GM12878 (cell line): ENCODE data around the gene PLA2G6.

Experiments
- FOXK2 ChIP-seq: fragments of 450-650 bp; IDR thresholded peaks from 2 replicates; pipeline ENCODE4 v1.6.1; 2017; ENCODE audit warnings: mild to moderate bottlenecking, moderate library complexity
- NR2C2 ChIP-seq: IDR thresholded peaks from 2 replicates; pipeline ENCODE4 v1.6.1; 2011; ENCODE audit warnings: borderline replicate concordance, low read depth; ENCODE audit not compliant: control insufficient read depth, insufficient read length
- SIN3A ChIP-seq: IDR thresholded peaks from 2 replicates; pipeline ENCODE4 v1.6.1; 2012; ENCODE audit warnings: low read depth, low read length, improper control_type of control experiment
- SRF ChIP-seq, 2 experiments: IDR thresholded peaks; 2 replicates each; pipeline ENCODE4 v1.6.1; 2011; ENCODE audit warnings: low read depth in 2 of 2, low read length in 2 of 2, mild to moderate bottlenecking in 1 of 2, moderate library complexity in 1 of 2
- TF ChIP-seq, protein P1 (sequence below), 3 experiments: IDR thresholded peaks in 2 of 3; conservative IDR thresholded peaks in 1 of 3; 2 replicates each; pipeline ENCODE4 v1.5.1; 2011; ENCODE audit warnings: low read depth in 3 of 3, low read length in 3 of 3, mild to moderate bottlenecking in 3 of 3, control low read depth in 2 of 3, moderate library complexity in 2 of 3, inconsistent platforms in 1 of 3, mixed read lengths in 1 of 3; ENCODE audit not compliant: control insufficient read depth in 2 of 3, insufficient read depth in 1 of 3; ENCODE audit errors: extremely low read depth in 1 of 3
- TF ChIP-seq, protein P2 (sequence below): IDR thresholded peaks from 2 replicates; pipeline ENCODE4 v1.6.1; 2011; ENCODE audit warnings: low read depth, mild to moderate bottlenecking, low read length, moderate library complexity, borderline replicate concordance; ENCODE audit errors: extremely low read depth

DNA sequence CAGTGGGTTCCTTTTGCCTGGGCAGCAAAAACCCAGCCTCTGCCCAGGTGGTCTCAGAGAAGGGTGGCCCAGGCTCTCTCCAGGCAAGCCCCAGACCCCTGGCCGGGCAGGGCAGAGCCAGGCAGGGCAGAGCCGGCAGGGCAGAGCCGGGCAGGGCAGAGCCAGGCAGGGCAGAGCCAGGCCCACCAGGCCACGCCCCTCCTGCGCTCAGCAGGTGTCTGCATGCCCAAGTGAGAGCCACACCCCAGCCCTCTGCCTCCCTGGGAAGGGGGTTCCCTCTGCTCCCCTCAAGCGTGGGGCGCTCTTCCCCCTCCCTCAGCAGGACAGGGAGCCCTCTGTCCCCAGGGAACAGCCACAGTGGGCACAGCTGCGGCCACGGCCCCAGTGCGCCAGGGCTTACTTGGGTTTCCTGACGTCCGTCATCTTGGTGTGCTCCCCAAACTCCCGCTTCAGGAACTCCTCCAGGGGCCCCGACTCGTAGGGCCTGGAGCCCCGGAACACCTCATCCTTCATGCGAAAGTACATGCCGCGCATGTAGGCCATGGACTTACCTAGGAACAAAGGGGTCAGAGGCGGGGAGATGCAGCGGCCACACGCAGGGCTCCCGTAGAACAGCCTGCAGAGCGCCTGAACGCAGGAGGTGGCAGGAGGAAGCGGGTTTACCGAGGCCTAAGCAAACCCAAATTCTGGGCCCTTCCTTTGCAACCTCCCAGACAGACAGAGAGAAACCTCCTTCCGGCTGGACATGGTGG, 61.1 kb downstream of the PLA2G6 start:
- TF ChIP-seq, protein P1, sequence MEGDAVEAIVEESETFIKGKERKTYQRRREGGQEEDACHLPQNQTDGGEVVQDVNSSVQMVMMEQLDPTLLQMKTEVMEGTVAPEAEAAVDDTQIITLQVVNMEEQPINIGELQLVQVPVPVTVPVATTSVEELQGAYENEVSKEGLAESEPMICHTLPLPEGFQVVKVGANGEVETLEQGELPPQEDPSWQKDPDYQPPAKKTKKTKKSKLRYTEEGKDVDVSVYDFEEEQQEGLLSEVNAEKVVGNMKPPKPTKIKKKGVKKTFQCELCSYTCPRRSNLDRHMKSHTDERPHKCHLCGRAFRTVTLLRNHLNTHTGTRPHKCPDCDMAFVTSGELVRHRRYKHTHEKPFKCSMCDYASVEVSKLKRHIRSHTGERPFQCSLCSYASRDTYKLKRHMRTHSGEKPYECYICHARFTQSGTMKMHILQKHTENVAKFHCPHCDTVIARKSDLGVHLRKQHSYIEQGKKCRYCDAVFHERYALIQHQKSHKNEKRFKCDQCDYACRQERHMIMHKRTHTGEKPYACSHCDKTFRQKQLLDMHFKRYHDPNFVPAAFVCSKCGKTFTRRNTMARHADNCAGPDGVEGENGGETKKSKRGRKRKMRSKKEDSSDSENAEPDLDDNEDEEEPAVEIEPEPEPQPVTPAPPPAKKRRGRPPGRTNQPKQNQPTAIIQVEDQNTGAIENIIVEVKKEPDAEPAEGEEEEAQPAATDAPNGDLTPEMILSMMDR (IDR thresholded peaks at IDR 0.05 in 2 of 3, conservative IDR thresholded peaks at IDR 0.05 in 1 of 3; ENCODE audit: control insufficient read depth in 2 of 3, extremely low read depth in 1 of 3, insufficient read depth in 1 of 3, low read depth in 3 of 3, low read length in 3 of 3), result no peak
- TF ChIP-seq SIN3A, result no peak
- TF ChIP-seq, protein P2, sequence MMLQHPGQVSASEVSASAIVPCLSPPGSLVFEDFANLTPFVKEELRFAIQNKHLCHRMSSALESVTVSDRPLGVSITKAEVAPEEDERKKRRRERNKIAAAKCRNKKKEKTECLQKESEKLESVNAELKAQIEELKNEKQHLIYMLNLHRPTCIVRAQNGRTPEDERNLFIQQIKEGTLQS, result no peak
- TF ChIP-seq NR2C2, result no peak
- no peak for TF ChIP-seq SRF (IDR thresholded peaks at IDR 0.05; ENCODE audit: low read depth in 2 of 2, low read length in 2 of 2)
- no peak for TF ChIP-seq FOXK2
